ENCODE results near the gene LHPP.

DNA sequence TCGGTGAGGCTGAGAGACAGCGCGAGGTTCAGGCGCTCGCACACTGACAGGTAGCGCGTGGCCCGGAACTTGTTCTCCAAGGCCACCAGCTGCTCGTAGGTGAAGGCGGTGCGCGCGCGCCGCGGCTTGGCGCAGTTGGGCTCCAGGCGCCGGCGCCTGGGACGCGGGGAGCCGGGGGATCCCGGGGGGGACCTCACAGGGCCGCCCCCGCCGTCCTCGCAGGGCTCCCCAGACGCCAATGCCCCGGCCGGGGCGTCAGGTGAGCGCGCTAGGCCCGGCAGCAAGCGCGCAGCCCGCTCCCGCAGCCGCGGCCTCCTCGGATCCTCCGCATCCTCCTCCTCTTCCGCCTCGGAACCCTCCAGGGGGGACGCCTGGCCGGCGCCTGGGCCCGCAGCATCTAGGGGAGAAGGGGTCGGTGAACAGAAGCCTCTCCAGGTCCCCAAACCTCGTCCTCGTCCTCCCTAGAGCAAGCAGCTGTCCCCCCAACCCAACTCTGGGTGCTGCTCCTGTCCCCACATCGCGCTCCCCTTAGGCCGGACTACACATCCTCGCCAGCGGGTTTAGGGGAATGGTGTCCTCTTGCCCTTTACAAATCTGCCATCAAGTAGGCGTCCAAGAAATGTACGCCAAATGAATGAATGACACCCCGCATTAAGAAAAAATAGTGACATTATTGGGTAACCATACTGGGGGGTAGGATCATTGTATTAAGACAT, 13.7 kb upstream of the LHPP start:
- TF ChIP-seq, protein P1, sequence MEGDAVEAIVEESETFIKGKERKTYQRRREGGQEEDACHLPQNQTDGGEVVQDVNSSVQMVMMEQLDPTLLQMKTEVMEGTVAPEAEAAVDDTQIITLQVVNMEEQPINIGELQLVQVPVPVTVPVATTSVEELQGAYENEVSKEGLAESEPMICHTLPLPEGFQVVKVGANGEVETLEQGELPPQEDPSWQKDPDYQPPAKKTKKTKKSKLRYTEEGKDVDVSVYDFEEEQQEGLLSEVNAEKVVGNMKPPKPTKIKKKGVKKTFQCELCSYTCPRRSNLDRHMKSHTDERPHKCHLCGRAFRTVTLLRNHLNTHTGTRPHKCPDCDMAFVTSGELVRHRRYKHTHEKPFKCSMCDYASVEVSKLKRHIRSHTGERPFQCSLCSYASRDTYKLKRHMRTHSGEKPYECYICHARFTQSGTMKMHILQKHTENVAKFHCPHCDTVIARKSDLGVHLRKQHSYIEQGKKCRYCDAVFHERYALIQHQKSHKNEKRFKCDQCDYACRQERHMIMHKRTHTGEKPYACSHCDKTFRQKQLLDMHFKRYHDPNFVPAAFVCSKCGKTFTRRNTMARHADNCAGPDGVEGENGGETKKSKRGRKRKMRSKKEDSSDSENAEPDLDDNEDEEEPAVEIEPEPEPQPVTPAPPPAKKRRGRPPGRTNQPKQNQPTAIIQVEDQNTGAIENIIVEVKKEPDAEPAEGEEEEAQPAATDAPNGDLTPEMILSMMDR (IDR thresholded peaks at IDR 0.05 in 8 of 11, conservative IDR thresholded peaks at IDR 0.05 in 3 of 11) = no peak
- TF ChIP-seq POLR2AphosphoS5 (IDR thresholded peaks at IDR 0.05) (no peak), POLR2A (IDR thresholded peaks at IDR 0.05) (no peak)

All from spleen (tissue), 7 donors.